COLO829 (cell line): ENCODE measurements around the gene DCUN1D5.
"Not testable (repeated sequence)": the region's sequence is repeated elsewhere in the genome, so short reads cannot be mapped to it uniquely, and the experiment has no call there.

Experiments used
- DNase-seq: peaks from one replicate; pipeline ENCODE4 v3.0.0; 2012; ENCODE audit warnings: low spot score

DCUN1D5 gene

GRCh38 chr11:103055221-103055890, 36.6 kb downstream of the DCUN1D5 start:
- peak; percentile 26 for DNase-seq

- no peak for DNase-seq
Measured at GRCh38 chr11:103053997-103054396, 38.0 kb downstream of the DCUN1D5 start.

- no peak for DNase-seq
Measured at GRCh38 chr11:103051981-103052380, 40.0 kb downstream of the DCUN1D5 start.

- no peak for DNase-seq
Measured at GRCh38 chr11:103051151-103051801, 40.7 kb downstream of the DCUN1D5 start.

- no peak for DNase-seq
Measured at GRCh38 chr11:103050351-103050750, 41.6 kb downstream of the DCUN1D5 start.

- DNase-seq = no peak
Measured at GRCh38 chr11:103047837-103048236, 44.1 kb downstream of the DCUN1D5 start.

- DNase-seq = no peak
Measured at GRCh38 chr11:103043826-103044678, 47.9 kb downstream of the DCUN1D5 start.

- no peak for DNase-seq
Measured at GRCh38 chr11:103042161-103042560, 49.8 kb downstream of the DCUN1D5 start.

- peak; percentile 74 for DNase-seq
Measured at GRCh38 chr11:103035791-103036434, 56.0 kb downstream of the DCUN1D5 start.

- DNase-seq = no peak
Measured at GRCh38 chr11:103035216-103035615, 56.7 kb downstream of the DCUN1D5 start.

GRCh38 chr11:103031834-103032233, 60.1 kb downstream of the DCUN1D5 start:
- no peak for DNase-seq

- DNase-seq = no peak
Measured at GRCh38 chr11:103029401-103029800, 62.6 kb downstream of the DCUN1D5 start.

GRCh38 chr11:103028304-103029020, 63.5 kb downstream of the DCUN1D5 start:
- DNase-seq = not testable (repeated sequence)

GRCh38 chr11:103024086-103024485, 67.9 kb downstream of the DCUN1D5 start:
- DNase-seq = no peak

GRCh38 chr11:103016031-103016430, 75.9 kb downstream of the DCUN1D5 start:
- DNase-seq = no peak

- DNase-seq = no peak
Measured at GRCh38 chr11:103013421-103013820, 78.5 kb downstream of the DCUN1D5 start.
